Measurements from ENCODE around the gene ZC3H7A.

ZC3H7A gene

DNA sequence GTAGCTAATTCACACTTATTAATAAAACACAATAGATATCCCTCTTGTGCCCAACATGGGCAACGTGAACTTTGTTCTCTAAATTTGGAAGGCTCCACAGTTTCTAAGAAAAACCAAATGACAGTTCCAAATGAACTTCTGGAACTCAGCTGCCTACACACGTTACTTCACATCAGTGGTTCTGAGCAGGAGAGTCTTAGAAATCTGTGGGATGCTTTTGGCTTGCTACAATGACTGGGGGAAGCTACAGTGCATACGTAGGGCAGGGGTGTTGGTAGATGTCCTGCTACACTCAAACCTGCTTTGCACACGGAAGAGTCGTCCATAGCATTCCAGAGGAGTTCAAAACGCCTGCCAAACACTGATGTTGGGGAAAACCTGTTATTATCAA lies 62.4 kb downstream of the ZC3H7A start:
- DNase-seq = no peak

DNA sequence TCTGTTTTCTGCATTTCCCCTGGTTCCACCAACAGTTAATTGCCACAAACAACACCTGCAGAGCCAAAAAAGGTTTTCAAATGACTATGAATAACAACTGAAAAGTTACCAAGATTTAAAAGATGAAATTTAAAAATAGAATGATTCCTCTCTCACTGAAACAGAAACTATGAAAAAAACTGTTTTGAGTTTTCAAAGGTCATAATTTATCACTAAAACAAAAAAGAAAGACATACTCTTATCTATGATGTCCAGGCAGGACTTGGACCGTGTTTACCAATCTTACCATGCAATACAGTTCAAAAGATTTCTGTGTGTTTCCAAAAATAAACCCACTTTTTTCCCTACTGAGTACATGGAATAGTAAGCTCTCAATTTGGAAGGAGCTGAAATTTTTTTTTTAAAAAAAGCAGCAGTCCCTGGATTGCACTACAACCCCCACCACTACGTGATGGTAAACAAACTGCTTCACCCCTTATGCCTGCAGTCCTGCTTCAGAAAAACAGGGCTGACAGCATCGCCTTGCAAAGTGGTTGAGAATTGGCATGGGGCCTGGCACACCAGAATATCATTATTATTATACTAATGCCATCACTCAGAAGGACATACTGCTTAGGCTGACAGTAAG lies 62.9 kb downstream of the ZC3H7A start:
- no peak for DNase-seq

GRCh38 chr16:11731222-11731621 lies 65.8 kb downstream of the ZC3H7A start:
- no peak for DNase-seq

DNA sequence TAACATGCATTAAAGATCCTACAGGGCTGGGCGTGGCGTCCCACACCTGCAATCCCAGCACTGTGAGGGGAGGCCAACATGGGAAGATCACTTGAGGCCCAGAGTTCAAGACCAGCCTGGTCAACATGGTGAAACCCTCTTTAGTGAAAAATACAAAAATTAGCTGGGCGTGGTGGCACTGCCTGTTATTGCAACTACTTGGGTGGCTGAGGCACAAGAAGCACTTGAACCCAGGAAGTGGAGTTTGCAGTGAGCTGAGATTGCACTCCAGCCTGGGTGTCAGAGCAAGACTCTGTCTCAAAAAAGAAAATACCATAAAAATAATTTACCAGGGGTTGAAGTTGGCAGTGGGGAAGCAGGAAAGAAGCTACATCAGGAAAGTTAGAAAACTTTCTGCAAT lies 67.3 kb downstream of the ZC3H7A start:
- DNase-seq = no peak

DNA sequence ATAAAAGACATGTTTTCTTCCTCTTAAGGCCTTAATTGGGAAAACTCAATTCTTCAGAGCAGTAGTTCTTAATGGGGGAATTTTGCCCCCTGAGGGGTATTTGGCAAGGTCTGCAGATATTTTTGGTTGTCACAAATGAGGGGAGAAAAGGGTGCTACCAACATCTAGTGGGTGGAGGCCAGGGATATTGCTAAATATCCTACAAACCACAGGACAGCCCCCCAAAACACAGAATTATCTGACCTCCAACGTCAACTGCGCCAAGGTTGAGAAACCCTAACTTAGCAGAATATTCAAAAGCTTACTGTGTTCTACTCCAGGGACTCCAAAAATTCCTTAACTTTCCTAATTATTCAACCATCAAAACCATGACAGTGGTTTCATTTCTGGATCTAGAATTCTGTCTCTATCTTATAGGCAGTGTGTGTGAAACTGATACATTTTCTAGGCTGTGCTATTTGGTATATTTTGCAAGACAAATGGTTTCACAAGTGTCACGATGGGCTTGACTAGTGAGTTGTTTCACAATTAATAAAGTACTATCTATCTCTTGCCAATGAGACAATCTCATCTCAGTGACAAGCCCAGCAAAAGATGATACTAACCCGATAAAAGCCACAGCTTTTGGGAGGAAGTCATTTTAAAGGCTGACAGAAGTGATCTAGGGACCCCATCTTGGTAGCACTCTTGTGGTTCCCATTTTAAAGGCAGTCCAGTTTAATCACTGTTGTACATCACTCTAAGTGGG lies 69.1 kb downstream of the ZC3H7A start:
- DNase-seq = no peak

- DNase-seq = no peak
Measured at GRCh38 chr16:11726008-11726407, 71.0 kb downstream of the ZC3H7A start.

- no peak for DNase-seq
Measured at GRCh38 chr16:11725457-11725856, 71.6 kb downstream of the ZC3H7A start.

GRCh38 chr16:11722468-11722808 lies 74.6 kb downstream of the ZC3H7A start:
- no peak for DNase-seq

DNA sequence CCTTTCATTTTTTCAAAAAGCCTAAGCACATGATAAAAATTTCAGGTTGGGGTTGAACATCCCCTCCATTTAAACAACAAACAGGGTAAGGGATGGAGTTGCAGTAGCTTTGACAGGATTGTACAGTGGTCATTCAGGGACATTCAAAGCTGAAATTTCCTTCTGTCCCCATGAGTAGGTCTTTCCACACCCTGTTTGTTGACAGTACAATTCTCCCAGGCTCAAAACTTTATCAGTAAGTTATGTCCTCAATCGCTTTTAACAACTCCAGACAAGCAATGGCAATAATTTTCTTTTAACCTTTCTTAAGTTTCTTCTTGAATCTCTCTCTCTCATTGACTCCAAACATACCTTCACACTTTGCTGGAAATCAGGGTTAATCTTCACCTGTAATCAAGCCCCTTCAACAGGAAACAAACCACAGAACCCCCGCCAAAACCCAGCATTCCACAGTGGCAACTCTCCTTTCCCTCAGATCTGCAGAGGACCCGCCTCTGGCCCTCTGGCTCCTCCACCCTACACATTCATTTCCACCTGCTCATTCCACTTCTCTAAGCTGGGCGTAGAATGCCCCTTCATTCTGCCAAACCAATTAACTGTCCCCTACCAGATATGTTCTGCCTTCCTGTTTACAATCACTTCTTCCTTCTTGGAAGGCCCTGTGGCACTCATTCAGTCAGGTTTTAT lies 75.1 kb downstream of the ZC3H7A start:
- DNase-seq = no peak

DNA sequence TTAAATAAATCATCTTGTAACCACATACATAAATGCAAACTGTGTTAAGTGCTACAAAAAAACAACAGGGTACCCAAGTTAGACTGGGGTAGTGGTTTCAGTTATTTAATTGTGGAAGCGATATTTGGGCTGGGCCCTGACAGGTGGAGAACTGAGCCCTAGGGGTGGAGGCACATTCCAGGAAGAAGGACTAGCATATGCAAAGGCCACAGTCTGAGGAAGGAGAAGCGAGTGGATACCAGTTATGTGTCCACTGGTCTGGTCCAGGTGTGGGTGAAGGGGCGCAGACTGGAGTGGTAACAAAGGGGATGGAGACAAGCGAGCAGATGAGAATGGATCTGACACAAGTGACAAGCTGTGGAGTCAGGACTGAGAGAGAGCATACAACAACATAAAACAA lies 77.3 kb downstream of the ZC3H7A start:
- DNase-seq = no peak

GRCh38 chr16:11719171-11719570 lies 77.9 kb downstream of the ZC3H7A start:
- no peak for DNase-seq

DNA sequence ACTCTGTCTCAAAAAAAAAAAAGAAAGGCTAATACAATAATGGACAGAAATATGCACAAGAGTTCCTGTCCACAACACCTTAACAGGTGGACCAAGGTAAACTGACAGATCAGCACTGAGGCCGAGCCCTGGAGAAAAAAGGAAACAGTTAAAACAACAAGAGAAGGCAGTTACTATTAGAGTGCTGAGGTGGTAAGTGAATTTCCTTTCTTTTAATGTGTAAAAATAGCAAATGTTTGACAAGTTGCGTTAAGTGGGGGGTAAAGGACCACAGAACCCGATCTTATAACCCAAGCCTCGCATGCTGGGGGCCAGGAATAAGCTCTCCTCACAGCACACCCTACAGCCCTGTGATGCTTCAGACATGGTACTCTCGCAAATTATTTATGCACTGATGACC lies 79.2 kb downstream of the ZC3H7A start:
- DNase-seq = no peak

GRCh38 chr16:11716336-11716735 lies 80.7 kb downstream of the ZC3H7A start:
- no peak for DNase-seq

DNA sequence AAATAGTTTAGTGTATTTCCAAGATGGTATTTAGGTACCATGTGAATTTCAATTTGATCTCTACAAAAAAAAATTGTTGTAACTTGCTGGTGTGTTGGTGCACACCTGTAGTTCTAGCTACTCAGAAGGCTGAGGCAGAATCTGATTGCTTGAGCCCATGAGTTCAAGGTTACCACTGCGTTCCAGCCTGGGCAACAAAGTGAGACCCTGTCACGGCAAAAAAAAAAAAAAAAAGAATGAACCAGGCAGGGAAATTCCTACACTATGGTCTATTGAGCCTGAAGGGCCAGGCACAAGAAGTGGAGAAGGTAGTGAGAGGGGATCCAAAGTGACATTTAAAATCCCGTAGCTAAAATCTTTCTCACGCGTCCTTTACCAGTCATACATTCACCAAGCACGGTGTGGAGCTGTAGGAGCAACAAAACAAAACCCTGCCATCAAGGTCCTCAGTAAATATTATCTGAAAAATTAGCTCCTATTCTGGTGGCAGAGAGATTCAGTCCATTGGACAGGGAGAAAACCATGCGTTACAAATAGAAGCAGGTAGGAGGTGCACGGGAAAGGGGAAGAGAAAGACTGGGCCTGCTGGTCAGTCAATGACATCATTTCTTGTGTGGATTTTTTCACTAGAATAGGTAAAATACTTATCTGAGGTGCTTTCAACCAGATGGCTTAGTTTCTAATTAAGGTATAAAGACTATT lies 81.7 kb downstream of the ZC3H7A start:
- DNase-seq = no peak

DNA sequence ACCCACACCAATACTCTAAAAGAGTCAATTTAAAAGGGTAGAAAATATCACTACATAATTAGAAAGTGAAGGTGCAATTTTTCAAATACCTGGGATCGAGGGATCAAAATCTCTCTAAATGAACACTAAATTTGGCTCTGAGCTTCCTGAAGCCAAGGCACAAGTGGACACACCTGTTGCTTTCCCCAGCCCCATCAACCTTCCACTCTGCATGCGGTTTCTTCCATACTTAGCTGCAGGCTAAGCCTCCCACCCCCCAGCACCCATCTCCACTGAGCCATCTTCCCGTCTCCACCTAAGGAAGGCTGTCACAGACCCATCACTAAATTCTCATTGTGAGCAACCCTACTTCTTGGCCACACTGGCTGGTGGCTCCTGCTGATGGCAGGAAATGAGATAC lies 84.9 kb downstream of the ZC3H7A start:
- no peak for DNase-seq

GRCh38 chr16:11711662-11712061 lies 85.4 kb downstream of the ZC3H7A start:
- DNase-seq = no peak

GRCh38 chr16:11708421-11708820 lies 88.6 kb downstream of the ZC3H7A start:
- no peak for DNase-seq

GRCh38 chr16:11707679-11708197 lies 89.3 kb downstream of the ZC3H7A start:
- no peak for DNase-seq

DNA sequence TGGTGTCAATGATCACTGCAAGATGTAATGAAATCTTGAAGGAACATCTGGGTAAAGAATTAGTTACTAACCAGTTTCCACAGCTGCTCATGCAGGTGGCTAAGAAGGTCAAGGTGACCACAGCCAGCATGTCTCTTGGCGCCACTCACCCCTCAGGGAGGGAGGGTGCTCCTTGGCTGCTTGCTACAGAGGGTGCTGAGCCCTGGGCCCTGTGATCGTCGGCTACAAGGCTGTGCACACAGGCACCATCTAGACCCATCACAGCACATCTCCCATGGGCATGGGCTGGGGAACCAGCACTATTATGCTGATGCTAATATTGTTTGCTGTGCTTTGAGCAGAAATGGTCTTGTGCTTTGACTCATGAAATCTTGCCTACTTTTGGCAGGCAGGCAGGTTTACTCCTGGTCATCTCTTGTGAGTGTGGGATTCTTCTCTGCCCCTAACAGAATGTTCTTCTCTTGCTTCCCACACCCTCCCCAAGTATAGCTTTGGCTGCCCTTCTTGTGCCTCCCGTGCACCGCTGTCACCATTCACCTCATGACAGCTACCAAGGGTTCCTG lies 90.8 kb downstream of the ZC3H7A start:
- no peak for DNase-seq

GRCh38 chr16:11705311-11706025 lies 91.6 kb downstream of the ZC3H7A start:
- DNase-seq = no peak
